B cell (primary cell): Measurements from ENCODE around the gene CAPS2.

Experiments
- CTCF ChIP-seq: fragments of 200-600 bp; IDR thresholded peaks from one replicate; pipeline ENCODE4 v1.8.0; 2022; ENCODE audit warnings: antibody characterized with exemption, mild to moderate bottlenecking
- EZH2 ChIP-seq: IDR thresholded peaks from 2 replicates; pipeline ENCODE4 v1.6.1; 2012; ENCODE audit warnings: borderline replicate concordance, low read depth, mild to moderate bottlenecking, moderate library complexity, low read length; ENCODE audit not compliant: insufficient read depth, poor library complexity, severe bottlenecking

- peak; percentile 93 for TF ChIP-seq CTCF
- TF ChIP-seq EZH2, result no peak
Measured at GRCh38 chr12:75334384-75335030, 4.4 kb upstream of the CAPS2 start, which contains the start of gene GLIPR1L1.
